Neural progenitor cell (in vitro differentiated cells): Measurements from ENCODE around the gene KAZALD1.

Experiments
- EZH2 ChIP-seq: fragments of 200-600 bp; sonication (generic); IDR thresholded peaks from 2 replicates; pipeline ENCODE4 v1.6.1; 2017; ENCODE audit warnings: antibody characterized with exemption, mild to moderate bottlenecking, moderate library complexity
- EZH2phosphoT487 ChIP-seq: fragments of 200-600 bp; sonication (generic); IDR thresholded peaks from 2 replicates; pipeline ENCODE4 v1.6.1; 2017; ENCODE audit warnings: antibody characterized with exemption
- TF ChIP-seq, protein P1 (sequence below): fragments of 200-600 bp; sonication (generic); IDR thresholded peaks from 2 replicates; pipeline ENCODE4 v1.5.1; 2017; ENCODE audit warnings: antibody characterized with exemption, mild to moderate bottlenecking

DNA sequence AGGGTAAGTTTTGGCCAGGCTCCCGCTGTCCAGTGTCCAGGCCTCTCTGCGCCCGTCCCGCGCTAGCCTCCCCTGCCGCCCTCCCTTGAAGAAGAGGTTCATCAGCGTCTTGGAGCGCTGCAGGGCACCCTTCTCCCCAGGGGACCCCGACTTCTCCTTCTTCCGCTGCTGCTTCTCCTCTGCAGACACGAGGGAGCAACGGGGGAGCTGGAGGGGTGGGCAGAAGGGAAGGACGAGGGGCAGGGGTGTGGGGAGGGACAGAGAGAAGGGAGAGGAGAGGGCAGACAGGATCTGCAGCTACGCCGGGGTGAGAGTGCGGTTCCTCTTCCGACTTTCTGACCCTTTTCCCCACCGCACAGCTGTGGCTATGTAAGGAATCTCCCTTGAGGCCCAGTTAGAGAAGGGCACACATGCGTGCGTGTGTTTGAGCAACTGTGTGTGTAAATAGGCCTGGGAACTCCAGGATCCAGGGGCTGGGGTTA, 43.6 kb upstream of the KAZALD1 start:
- peak; percentile 82 for TF ChIP-seq EZH2
- peak; percentile 70 for TF ChIP-seq EZH2phosphoT487
- TF ChIP-seq, protein P1, sequence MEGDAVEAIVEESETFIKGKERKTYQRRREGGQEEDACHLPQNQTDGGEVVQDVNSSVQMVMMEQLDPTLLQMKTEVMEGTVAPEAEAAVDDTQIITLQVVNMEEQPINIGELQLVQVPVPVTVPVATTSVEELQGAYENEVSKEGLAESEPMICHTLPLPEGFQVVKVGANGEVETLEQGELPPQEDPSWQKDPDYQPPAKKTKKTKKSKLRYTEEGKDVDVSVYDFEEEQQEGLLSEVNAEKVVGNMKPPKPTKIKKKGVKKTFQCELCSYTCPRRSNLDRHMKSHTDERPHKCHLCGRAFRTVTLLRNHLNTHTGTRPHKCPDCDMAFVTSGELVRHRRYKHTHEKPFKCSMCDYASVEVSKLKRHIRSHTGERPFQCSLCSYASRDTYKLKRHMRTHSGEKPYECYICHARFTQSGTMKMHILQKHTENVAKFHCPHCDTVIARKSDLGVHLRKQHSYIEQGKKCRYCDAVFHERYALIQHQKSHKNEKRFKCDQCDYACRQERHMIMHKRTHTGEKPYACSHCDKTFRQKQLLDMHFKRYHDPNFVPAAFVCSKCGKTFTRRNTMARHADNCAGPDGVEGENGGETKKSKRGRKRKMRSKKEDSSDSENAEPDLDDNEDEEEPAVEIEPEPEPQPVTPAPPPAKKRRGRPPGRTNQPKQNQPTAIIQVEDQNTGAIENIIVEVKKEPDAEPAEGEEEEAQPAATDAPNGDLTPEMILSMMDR = no peak
